H1 (cell line): ENCODE data around the gene FGFBP2. TPM values are rescaled to one million over a fixed set of nuclear protein-coding genes. Genes with fewer than 3 reads are reported as not detected.

ENCODE experiments used
- CBX8 ChIP-seq: fragments of 300-800, 300-1000 bp; sonication (generic); IDR thresholded peaks from 2 replicates; pipeline ENCODE4 v1.7.1; 2016; ENCODE audit warnings: low read depth, low read length, borderline replicate concordance
- CTBP2 ChIP-seq: IDR thresholded peaks from 2 replicates; pipeline ENCODE4 v1.7.0; 2011; ENCODE audit warnings: borderline replicate concordance, mild to moderate bottlenecking, moderate library complexity, mixed read lengths, low read length; ENCODE audit not compliant: insufficient read depth, insufficient read length
- EZH2 ChIP-seq: fragments of 200-600 bp; sonication (generic); IDR thresholded peaks from 2 replicates; pipeline ENCODE4 v1.7.1; 2012; ENCODE audit warnings: low read depth, mild to moderate bottlenecking, moderate library complexity, low read length, inconsistent platforms; ENCODE audit not compliant: severe bottlenecking
- GABPA ChIP-seq: IDR thresholded peaks from 2 replicates; pipeline ENCODE4 v1.6.1; 2011; ENCODE audit warnings: mild to moderate bottlenecking, low read length, moderate library complexity, borderline replicate concordance; ENCODE audit not compliant: insufficient read depth
- SIN3A ChIP-seq, 2 experiments: IDR thresholded peaks in 1 of 2; conservative IDR thresholded peaks in 1 of 2; 2 replicates each; pipeline ENCODE4 v1.6.1; 2011 to 2012; ENCODE audit warnings: low read length in 2 of 2, improper control_type of control experiment in 1 of 2, low read depth in 1 of 2, mild to moderate bottlenecking in 1 of 2
- SIX5 ChIP-seq: IDR thresholded peaks from 2 replicates; pipeline ENCODE4 v1.6.1; 2011; ENCODE audit warnings: mild to moderate bottlenecking, low read depth, low read length
- polyA plus RNA-seq, 7 experiments: library from polyadenylated mRNA; depleted of rRNA in 3 of 7; stranded (reverse) in 5 of 7; unstranded in 2 of 7; fragments of >200 nt in 5 of 7; fragments of 200-250 nt in 2 of 7; gene quantifications; 1 replicate in 5 of 7; 2 replicates in 1 of 7; 4 replicates in 1 of 7; pipeline versions ENCODE4 v1.2.1 to v1.2.3, GENCODE V29; 2011 to 2013; ENCODE audit warnings: missing spikeins in 2 of 7, mixed read lengths in 2 of 7
- total RNA-seq: library from RNA; stranded (reverse); fragmentation: NEBNext Ultra II Directional; extraction: Animal tissue kit (Norgen Biotek cat#: 25700); gene quantifications from 2 replicates; pipeline ENCODE4 v1.2.1, GENCODE V29; 2021
- TF ChIP-seq, protein P1 (sequence below): IDR thresholded peaks from 2 replicates; pipeline ENCODE4 v1.6.1; 2012; ENCODE audit warnings: inconsistent platforms

Gene FGFBP2
- total and polyA plus RNA-seq, 2 of the 8 experiments (the other 6 are each of a cell fraction or from before 2014, with no cell fraction given), result 0.15 TPM; not detected in 1

DNA sequence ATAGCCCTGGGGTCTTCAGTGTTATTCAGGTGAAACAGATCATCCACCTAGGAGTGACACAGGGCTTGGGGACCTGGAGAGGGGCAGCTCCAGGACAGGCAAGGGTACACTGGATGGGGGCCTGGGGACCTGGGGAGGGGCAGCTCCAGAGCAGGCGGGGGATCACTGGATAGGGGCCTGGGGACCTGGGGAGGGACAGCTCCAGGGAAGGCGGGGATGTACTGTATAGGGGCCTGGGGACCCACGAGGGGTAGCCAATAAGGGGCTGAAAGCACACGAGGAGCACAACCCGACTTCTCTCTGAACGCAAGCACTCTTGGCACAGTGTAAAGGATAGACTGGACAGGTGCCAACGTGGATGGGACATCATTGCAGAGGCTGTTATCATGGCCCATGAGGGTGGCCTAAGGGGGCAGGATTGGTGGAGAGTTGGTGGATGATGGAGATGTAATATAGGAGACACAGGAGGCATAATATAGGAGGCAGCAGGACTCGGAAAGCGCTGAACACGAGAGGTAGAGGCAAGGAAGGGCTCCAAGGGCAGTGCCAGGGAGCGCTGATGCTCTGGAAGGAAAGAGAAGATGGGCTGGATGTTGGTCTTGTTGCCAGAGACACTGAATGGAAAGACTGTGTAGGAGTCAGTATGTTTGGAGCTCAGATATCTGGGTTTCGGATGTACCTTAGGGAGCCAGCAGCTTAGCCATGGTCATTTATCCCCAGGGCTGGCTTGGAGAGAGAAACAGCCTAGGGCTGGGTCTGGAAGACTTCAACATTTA, 37.9 kb upstream of the FGFBP2 start (continued):
- TF ChIP-seq SIN3A (conservative IDR thresholded peaks at IDR 0.05 in 1 of 2, IDR thresholded peaks at IDR 0.05 in 1 of 2; ENCODE audit: low read depth in 1 of 2, low read length in 2 of 2) (no peak), EZH2 (no peak), CBX8 (no peak), SIX5 (no peak), GABPA (no peak), CTBP2 (no peak)
- TF ChIP-seq, protein P1, sequence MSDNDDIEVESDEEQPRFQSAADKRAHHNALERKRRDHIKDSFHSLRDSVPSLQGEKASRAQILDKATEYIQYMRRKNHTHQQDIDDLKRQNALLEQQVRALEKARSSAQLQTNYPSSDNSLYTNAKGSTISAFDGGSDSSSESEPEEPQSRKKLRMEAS, result no peak
